GM12878 (cell line): ENCODE data around the gene GAREM1. TPM values are rescaled to one million over a fixed set of nuclear protein-coding genes. Genes with fewer than 3 reads are reported as not detected.

ENCODE experiments used
- ATAC-seq: fragments of 200-7000 bp; cut with Tn5 transposase; 3 replicates; pipeline ENCODE4 v1.9.1; 2020; ENCODE audit warnings: mild to moderate bottlenecking, moderate library complexity
- BruUV-seq: library from RNA; stranded (reverse); fragments of 400-500 nt; replicated peaks from 2 replicates; lab custom pipeline; 2021; lab: Mats Ljungman, UMichigan
- CTCF ChIA-PET: fragments of 300-600 bp; sonication (Branson Sonifier 250); formaldehyde crosslinking; extraction: SDS; loops from one replicate; lab custom pipeline; 2021; ENCODE audit warnings: inconsistent platforms; lab: Yijun Ruan, JAX
- POLR2A ChIA-PET: fragments of 350-600 bp; formaldehyde crosslinking; extraction: SDS; loops from one replicate; lab custom pipeline; 2021; ENCODE audit warnings: inconsistent platforms; lab: Charles Lee
- RAD21 ChIA-PET: fragments of 300-600 bp; sonication (Branson Sonifier 250); formaldehyde crosslinking; loops from one replicate; lab custom pipeline; 2023; ENCODE audit warnings: antibody characterized with exemption; ENCODE audit not compliant: unreplicated experiment; lab: Charles Lee
- SMC1A ChIA-PET: fragments of 300-600 bp; sonication (Branson Sonifier 250); formaldehyde crosslinking; loops from one replicate; lab custom pipeline; 2023; ENCODE audit not compliant: unreplicated experiment, uncharacterized antibody; lab: Charles Lee
- DNase-seq: peaks from one replicate; pipeline ENCODE4 v3.0.0-alpha.2; 2011; ENCODE audit warnings: low read depth, low spot score
- FAIRE-seq: peaks from 3 replicates; lab custom pipeline; 2011; peaks lifted over from hg19 to GRCh38; lab: Jason Lieb, UNC
- H2AFZ ChIP-seq: 2 replicates; pipeline ENCODE4 v1.6.0; 2011; ENCODE audit warnings: low read depth, low read length, control low read depth; ENCODE audit not compliant: control insufficient read depth
- H3K27ac ChIP-seq: 2 replicates; pipeline ENCODE4 v1.5.1; 2011; ENCODE audit warnings: control low read depth; ENCODE audit not compliant: control insufficient read depth, insufficient read depth
- H3K27me3 ChIP-seq, 2 experiments: replicated peaks in 1 of 2; 2 replicates each; pipeline versions ENCODE4 v1.6.0 to v1.6.1; 2011; ENCODE audit warnings: low read length in 1 of 2; ENCODE audit not compliant: control insufficient read depth in 2 of 2, insufficient read depth in 2 of 2
- H3K36me3 ChIP-seq, 2 experiments: 2 replicates each; pipeline ENCODE4 v1.5.1; 2011; ENCODE audit warnings: low read length in 1 of 2; ENCODE audit not compliant: control insufficient read depth in 2 of 2, insufficient read depth in 2 of 2
- H3K4me1 ChIP-seq: 2 replicates; pipeline ENCODE4 v1.6.1; 2011; ENCODE audit warnings: mild to moderate bottlenecking, low read length, moderate library complexity, mixed read lengths; ENCODE audit not compliant: control insufficient read depth, insufficient read depth
- H3K4me2 ChIP-seq: 2 replicates; pipeline ENCODE4 v1.6.0; 2011; ENCODE audit warnings: control low read depth; ENCODE audit not compliant: control insufficient read depth, insufficient read depth
- H3K4me3 ChIP-seq: fragments of 200-600 bp; sonication (generic); 2 replicates; pipeline ENCODE4 v1.5.1; 2016
- H3K79me2 ChIP-seq: 2 replicates; pipeline ENCODE4 v1.6.0; 2011; ENCODE audit warnings: low read length; ENCODE audit not compliant: control insufficient read depth, insufficient read depth
- H3K9ac ChIP-seq: 2 replicates; pipeline ENCODE4 v1.8.0; 2011; ENCODE audit warnings: low read length, control low read depth, mixed read lengths; ENCODE audit not compliant: control insufficient read depth, insufficient read depth
- H3K9me3 ChIP-seq: replicated peaks from 3 replicates; pipeline ENCODE4 v1.5.1; 2011; ENCODE audit warnings: mild to moderate bottlenecking, low read length; ENCODE audit not compliant: control insufficient read depth, insufficient read depth
- H4K20me1 ChIP-seq: 2 replicates; pipeline ENCODE4 v1.6.0; 2011; ENCODE audit not compliant: control insufficient read depth, insufficient read depth
- BACH1 ChIP-seq: fragments of 450-650 bp; IDR thresholded peaks from 2 replicates; pipeline ENCODE4 v1.6.1; 2017; ENCODE audit warnings: mild to moderate bottlenecking, borderline replicate concordance
- GATAD2B ChIP-seq: fragments of 450-650 bp; conservative IDR thresholded peaks from 2 replicates; pipeline ENCODE4 v1.6.1; 2017; ENCODE audit warnings: low read depth, mild to moderate bottlenecking, moderate library complexity
- HSF1 ChIP-seq: fragments of 150-350 bp; IDR thresholded peaks from 2 replicates; pipeline ENCODE4 v1.6.1; 2014; ENCODE audit warnings: mild to moderate bottlenecking, low read depth, low read length
- RFX5 ChIP-seq: IDR thresholded peaks from 2 replicates; pipeline ENCODE4 v1.6.1; 2011; ENCODE audit warnings: low read depth, low read length, improper control_type of control experiment
- STAT1 ChIP-seq: fragments of 450-650 bp; conservative IDR thresholded peaks from 2 replicates; pipeline ENCODE4 v1.6.1; 2014; ENCODE audit warnings: antibody characterized with exemption, mild to moderate bottlenecking
- WGBS: methylation state at CpG from one replicate; pipeline ENCODE4 v1.1.6; 2016; ENCODE audit warnings: low lambda C conversion rate; ENCODE audit not compliant: insufficient replicate concordance, insufficient coverage; ENCODE audit errors: missing lambda C conversion rate; 5-methylcytosine and 5-hydroxymethylcytosine counted together
- in situ Hi-C: fragments of 300-500 bp; cut with MboI; formaldehyde crosslinking; loops from 9 replicates; pipeline ENCODE4 v1.14.3; 2018; ENCODE audit warnings: mixed read lengths
- intact Hi-C: fragments of 100-400 bp; cut with micrococcal nuclease; formaldehyde crosslinking; loops from one replicate; pipeline ENCODE4 v1.14.2; 2022; ENCODE audit not compliant: unreplicated experiment
- polyA plus RNA-seq, 11 experiments: library from polyadenylated mRNA; depleted of rRNA in 4 of 11; unstranded in 6 of 11; stranded (reverse) in 5 of 11; fragments of >200 nt; fragmentation: Nextera tagmentation in 4 of 11; fragmentation: Illumina TruSeq in 1 of 11; extraction: Ambion mirVana in 4 of 11; extraction: Trizol in 1 of 11; gene quantifications; 1 replicate in 1 of 11; 2 replicates in 10 of 11; pipeline versions ENCODE4 v1.2.1 to v1.2.3, GENCODE V29; 2011 to 2016; ENCODE audit warnings: inconsistent platforms in 2 of 11, missing spikeins in 2 of 11, low read depth in 1 of 11
- total RNA-seq, 4 experiments: library from RNA; depleted of rRNA in 3 of 4; stranded (reverse); fragments of >200 nt in 3 of 4; fragmentation: Illumina TruSeq in 1 of 4; extraction: Trizol in 1 of 4; gene quantifications; 2 replicates each; pipeline versions ENCODE4 v1.2.1 to v1.2.3, GENCODE V29; 2013 to 2021

Gene GAREM1
- total and polyA plus RNA-seq, 10 of the 15 experiments (the other 5 are each of a cell fraction or from before 2014, with no cell fraction given) = 0.05 to 0.29 (median 0.05) TPM; not detected in 7

GRCh38 chr18:32446780-32447179 is 23.9 kb downstream of the GAREM1 start (continued):
- no peak for TF ChIP-seq BACH1

GRCh38 chr18:32445846-32446245 is 24.8 kb downstream of the GAREM1 start:
- TF ChIP-seq RFX5 = no peak
- TF ChIP-seq GATAD2B = no peak
- TF ChIP-seq STAT1 = no peak
- TF ChIP-seq HSF1 = no peak
- ATAC-seq (no peak), DNase-seq (no peak), FAIRE-seq (no peak)
- 20% methylated on average over 1 of the region's 1 CpG for WGBS
- no TSS peak for BruUV-seq
- no peaks in the 10 kb centered on the region for H4K20me1 ChIP-seq
- no peaks in the 10 kb centered on the region for H3K27me3 ChIP-seq
- no peaks in the 10 kb centered on the region for H3K36me3 ChIP-seq
- RAD21 ChIA-PET = no interaction called here
- no peak overlapping the region for H2AFZ ChIP-seq
- H3K4me3 ChIP-seq = no peak overlapping the region
- H3K4me1 ChIP-seq = no peaks in the 10 kb centered on the region
- CTCF ChIA-PET = interaction anchor here (0.6 kb wide), 1 partner anchor 10 kb away, joined by 3 read pairs; no protein-coding TSS in a partner anchor
- POLR2A ChIA-PET = no interaction called here
- in situ Hi-C loops (no loop called here), intact Hi-C loops (no loop called here)
- H3K27ac ChIP-seq = no peak overlapping the region
- SMC1A ChIA-PET = no interaction called here
- H3K9ac ChIP-seq = no peak overlapping the region
- no peaks in the 10 kb centered on the region for H3K9me3 ChIP-seq
- no peak overlapping the region for H3K4me2 ChIP-seq
- no peaks in the 10 kb centered on the region for H3K79me2 ChIP-seq
